Posterior cingulate gyrus (tissue), 11 donors: ENCODE data around the gene TRAF5.

Experiments used
- DNase-seq, 10 donors: peaks; one replicate each; pipeline versions ENCODE4 v3.0.0 to v3.0.0-alpha.2; 2020 to 2021; ENCODE audit warnings: mixed read lengths in 3 of 10
- intact Hi-C: fragments of 100-400 bp; cut with DNase I; formaldehyde crosslinking; loops from one replicate; pipeline ENCODE4 v1.15.1; 2023

Gene TRAF5

GRCh38 chr1:211326140-211326527 is 499 bp upstream of the TRAF5 start:
- intact Hi-C loops, result loop anchor here (5.0 to 10.0 kb wide), 3 partner anchors 149 to 326 kb away; no protein-coding TSS in a partner anchor
- DNase-seq, result no peak

GRCh38 chr1:211327346-211327921 is 801 bp downstream of the TRAF5 start:
- intact Hi-C loops, result loop anchor here (5.0 to 10.0 kb wide), 3 partner anchors 147 to 325 kb away; no protein-coding TSS in a partner anchor
- DNase-seq, result peak in 1 of 10 donors; percentile 51

GRCh38 chr1:211328084-211328694 is 1.6 kb downstream of the TRAF5 start:
- intact Hi-C loops, result loop anchor here (5.0 to 10.0 kb wide), 3 partner anchors 147 to 324 kb away; no protein-coding TSS in a partner anchor
- DNase-seq, result peak in 1 of 10 donors; percentile 37

- intact Hi-C loops, result loop anchor here (5.0 to 10.0 kb wide), 3 partner anchors 146 to 323 kb away; no protein-coding TSS in a partner anchor
- DNase-seq, result peak in 1 of 10 donors; percentile 43
Observed at GRCh38 chr1:211328866-211329475, 2.3 kb downstream of the TRAF5 start.

- intact Hi-C loops, result loop anchor here (5.0 to 10.0 kb wide), 3 partner anchors 145 to 323 kb away; no protein-coding TSS in a partner anchor
- DNase-seq, result peak in 1 of 10 donors; percentile 40
Observed at GRCh38 chr1:211329764-211330201, 3.1 kb downstream of the TRAF5 start.

- peak in 1 of 10 donors; percentile 42 for DNase-seq
- intact Hi-C loops, result no loop called here
Observed at GRCh38 chr1:211330282-211330936, 3.8 kb downstream of the TRAF5 start.

GRCh38 chr1:211331011-211331709 is 4.5 kb downstream of the TRAF5 start:
- intact Hi-C loops, result no loop called here
- no peak for DNase-seq

GRCh38 chr1:211332036-211332616 is 5.5 kb downstream of the TRAF5 start:
- intact Hi-C loops, result no loop called here
- no peak for DNase-seq

GRCh38 chr1:211332830-211333229 is 6.2 kb downstream of the TRAF5 start:
- no peak for DNase-seq
- intact Hi-C loops, result no loop called here

- intact Hi-C loops, result no loop called here
- DNase-seq, result no peak
Observed at GRCh38 chr1:211333906-211334305, 7.3 kb downstream of the TRAF5 start.

- intact Hi-C loops, result no loop called here
- no peak for DNase-seq
Observed at GRCh38 chr1:211334986-211335385, 8.4 kb downstream of the TRAF5 start.

GRCh38 chr1:211335522-211336157 is 9.0 kb downstream of the TRAF5 start:
- intact Hi-C loops, result no loop called here
- no peak for DNase-seq

- intact Hi-C loops, result no loop called here
- no peak for DNase-seq
Observed at GRCh38 chr1:211336161-211336560, 9.5 kb downstream of the TRAF5 start.

GRCh38 chr1:211336775-211337174 is 10.1 kb downstream of the TRAF5 start:
- intact Hi-C loops, result no loop called here
- DNase-seq, result no peak

GRCh38 chr1:211337430-211338223 is 11.0 kb downstream of the TRAF5 start:
- DNase-seq, result no peak
- intact Hi-C loops, result no loop called here

GRCh38 chr1:211338224-211338620 is 11.6 kb downstream of the TRAF5 start:
- intact Hi-C loops, result no loop called here
- DNase-seq, result no peak

GRCh38 chr1:211339631-211340041 is 13.0 kb downstream of the TRAF5 start:
- intact Hi-C loops, result no loop called here
- DNase-seq, result no peak

GRCh38 chr1:211340622-211341507 is 14.2 kb downstream of the TRAF5 start:
- intact Hi-C loops, result no loop called here
- DNase-seq, result no peak
